Stomach (tissue), 9 donors: Measurements from ENCODE around the gene OPCML. TPM values are rescaled to one million over a fixed set of nuclear protein-coding genes. Genes with fewer than 3 reads are reported as not detected.

Source experiments
- DNase-seq, 2 donors: peaks; one replicate each; pipeline versions ENCODE4 v3.0.0 to v3.0.0-alpha.2; 2013 to 2019
- H3K27ac ChIP-seq, 5 donors: fragments of 200-600 bp in 4 of 5; sonication (generic) in 4 of 5; one replicate each; pipeline ENCODE4 v1.5.1; 2013 to 2019; ENCODE audit warnings: mild to moderate bottlenecking in 1 of 5, moderate library complexity in 1 of 5
- H3K27me3 ChIP-seq, 3 donors: fragments of 200-600 bp; sonication (generic); one replicate each; pipeline ENCODE4 v1.5.1; 2017 to 2019; ENCODE audit warnings: mixed run types in 1 of 3
- H3K36me3 ChIP-seq, 4 donors: fragments of 200-600 bp; sonication (generic); 1 replicate in 3 of 4; 2 replicates in 1 of 4; pipeline ENCODE4 v1.5.1; 2016 to 2019
- H3K4me1 ChIP-seq, 4 donors: fragments of 200-600 bp; sonication (generic); one replicate each; pipeline ENCODE4 v1.5.1; 2016 to 2019
- H3K4me3 ChIP-seq, 4 donors: fragments of 200-600 bp; sonication (generic) in 3 of 4; one replicate each; pipeline ENCODE4 v1.5.1; 2016 to 2019; ENCODE audit warnings: mild to moderate bottlenecking in 1 of 4
- H3K9me3 ChIP-seq, 4 donors: fragments of 200-600 bp; sonication (generic); one replicate each; pipeline ENCODE4 v1.5.1; 2016 to 2019
- EP300 ChIP-seq: sonication (generic); formaldehyde crosslinking; IDR thresholded peaks from one replicate; pipeline ENCODE4 v1.6.1; 2017; ENCODE audit warnings: antibody characterized with exemption
- POLR2A ChIP-seq, 4 donors: fragments of 450-650 bp; IDR thresholded peaks; one replicate each; pipeline ENCODE4 v1.6.1; 2016; ENCODE audit warnings: antibody characterized with exemption in 4 of 4, control low read depth in 2 of 4, mild to moderate bottlenecking in 1 of 4, moderate library complexity in 1 of 4
- POLR2AphosphoS5 ChIP-seq, 3 donors: sonication (generic); formaldehyde crosslinking; IDR thresholded peaks; one replicate each; pipeline ENCODE4 v1.6.1; 2016; ENCODE audit warnings: antibody characterized with exemption in 3 of 3
- WGBS, 5 donors: extraction: QIAGEN DNeasy Blood & Tissue Kit in 3 of 5; methylation state at CpG; one replicate each; pipeline versions ENCODE4 v1.1.5 to v1.1.7; 2013 to 2018; 5-methylcytosine and 5-hydroxymethylcytosine counted together
- intact Hi-C: fragments of 100-400 bp; cut with DNase I; formaldehyde crosslinking; loops from one replicate; pipeline ENCODE4 v1.15.1; 2023; ENCODE audit warnings: low total_unique reads
- polyA plus RNA-seq, 3 donors: library from polyadenylated mRNA; stranded (reverse); fragments of 200-250 nt; gene quantifications; one replicate each; pipeline ENCODE4 v1.2.3, GENCODE V29; 2013
- total RNA-seq, 5 donors: library from RNA; depleted of rRNA; stranded (reverse); fragments of >200 nt; gene quantifications; one replicate each; pipeline versions ENCODE4 v1.1.0 to v1.2.3, GENCODE V29; 2014 to 2016
- TF ChIP-seq, protein P1 (sequence below), 7 experiments: fragments of 450-650 bp in 4 of 7; fragments of 200-600 bp in 3 of 7; sonication (generic) in 3 of 7; IDR thresholded peaks; one replicate each; pipeline ENCODE4 v1.5.1; 2016 to 2019; ENCODE audit warnings: antibody characterized with exemption in 7 of 7, control low read depth in 2 of 7, mild to moderate bottlenecking in 1 of 7
- donor health status: healthy with polysubstance abuse.
- donor health status: Bipolar disorder and iron deficiency.
- donor health status: healthy.

Gene OPCML
- total and polyA plus RNA-seq, 8 donors = 0.03 to 0.92 (median 0.55) TPM; not detected in 3

GRCh38 chr11:132472411-132473172 lies 1059.7 kb downstream of the OPCML start:
- Histone ChIP-seq H3K4me3 (no peak overlapping the region), H3K27me3 (no peaks in the 10 kb centered on the region), H3K27ac (no peak overlapping the region), H3K4me1 (peaks cover 0 to 9% (median 0%) of the 10 kb centered on the region in 4 donors), H3K36me3 (no peaks in the 10 kb centered on the region), H3K9me3 (no peaks in the 10 kb centered on the region)
- TF ChIP-seq, protein P1, sequence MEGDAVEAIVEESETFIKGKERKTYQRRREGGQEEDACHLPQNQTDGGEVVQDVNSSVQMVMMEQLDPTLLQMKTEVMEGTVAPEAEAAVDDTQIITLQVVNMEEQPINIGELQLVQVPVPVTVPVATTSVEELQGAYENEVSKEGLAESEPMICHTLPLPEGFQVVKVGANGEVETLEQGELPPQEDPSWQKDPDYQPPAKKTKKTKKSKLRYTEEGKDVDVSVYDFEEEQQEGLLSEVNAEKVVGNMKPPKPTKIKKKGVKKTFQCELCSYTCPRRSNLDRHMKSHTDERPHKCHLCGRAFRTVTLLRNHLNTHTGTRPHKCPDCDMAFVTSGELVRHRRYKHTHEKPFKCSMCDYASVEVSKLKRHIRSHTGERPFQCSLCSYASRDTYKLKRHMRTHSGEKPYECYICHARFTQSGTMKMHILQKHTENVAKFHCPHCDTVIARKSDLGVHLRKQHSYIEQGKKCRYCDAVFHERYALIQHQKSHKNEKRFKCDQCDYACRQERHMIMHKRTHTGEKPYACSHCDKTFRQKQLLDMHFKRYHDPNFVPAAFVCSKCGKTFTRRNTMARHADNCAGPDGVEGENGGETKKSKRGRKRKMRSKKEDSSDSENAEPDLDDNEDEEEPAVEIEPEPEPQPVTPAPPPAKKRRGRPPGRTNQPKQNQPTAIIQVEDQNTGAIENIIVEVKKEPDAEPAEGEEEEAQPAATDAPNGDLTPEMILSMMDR (IDR thresholded peaks at IDR 0.05) = no peak
- TF ChIP-seq POLR2AphosphoS5 (IDR thresholded peaks at IDR 0.05) (no peak), EP300 (no peak), POLR2A (IDR thresholded peaks at IDR 0.05) (no peak)
- intact Hi-C loops = no loop called here
- 51 to 78% (median 71%) methylated on average over 6 of the region's 6 CpGs for WGBS, 5 donors
- peak in 1 of 2 donors; percentile 83 for DNase-seq

DNA sequence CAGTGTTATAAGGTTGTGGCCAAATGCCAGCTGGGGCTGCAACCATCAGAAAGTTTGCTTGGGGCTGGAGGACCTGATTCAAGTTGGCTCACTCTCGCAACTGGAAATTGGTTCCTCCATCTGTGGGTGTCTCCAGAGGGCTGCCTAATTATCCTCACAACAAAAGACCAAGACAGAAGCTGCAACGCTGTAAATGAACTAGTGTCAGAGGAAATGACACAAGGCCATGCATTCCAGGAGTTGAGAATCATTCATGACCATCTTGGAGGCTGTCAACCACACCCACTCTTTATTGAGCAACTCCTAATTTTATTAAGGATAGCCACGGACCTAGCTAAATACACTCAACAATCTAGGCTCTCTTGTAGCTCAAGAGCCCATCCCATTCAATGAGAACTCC lies 1060.8 kb downstream of the OPCML start:
- intact Hi-C loops = no loop called here
- TF ChIP-seq POLR2A (IDR thresholded peaks at IDR 0.05) = no peak
- TF ChIP-seq, protein P1 (IDR thresholded peaks at IDR 0.05) = no peak
- TF ChIP-seq POLR2AphosphoS5 (IDR thresholded peaks at IDR 0.05) = no peak
- TF ChIP-seq EP300 = no peak

DNA sequence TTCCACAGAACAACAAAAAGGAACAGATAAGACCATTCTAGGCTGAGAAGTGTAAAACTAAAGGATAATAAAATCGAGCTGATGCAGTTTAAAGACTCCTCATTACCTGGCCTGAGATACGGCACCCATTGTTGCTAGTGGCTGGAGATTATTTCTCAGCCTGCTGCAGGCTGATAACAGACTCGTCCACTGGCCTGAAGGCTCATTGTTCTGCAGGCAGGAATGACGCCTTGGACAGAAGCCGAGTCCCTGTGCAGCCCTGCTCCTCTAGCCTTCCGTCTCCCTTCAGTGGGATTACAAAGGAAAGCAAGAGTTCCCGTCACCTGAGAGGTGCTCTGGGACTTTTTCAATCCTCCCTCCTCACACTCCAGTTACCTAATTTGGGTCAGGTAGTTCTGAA lies 1065.3 kb downstream of the OPCML start:
- 22 to 52% (median 31%) methylated on average over 7 of the region's 7 CpGs for WGBS, 5 donors

More for the DNA sequence above, 1060.8 kb downstream of the OPCML start:
- no peak for DNase-seq
- Histone ChIP-seq H3K27ac (no peak overlapping the region), H3K4me1 (peaks cover 0 to 9% (median 0%) of the 10 kb centered on the region in 4 donors), H3K9me3 (no peaks in the 10 kb centered on the region), H3K36me3 (no peaks in the 10 kb centered on the region), H3K27me3 (no peaks in the 10 kb centered on the region), H3K4me3 (no peak overlapping the region)
- 60 to 76% (median 69%) methylated on average over 3 of the region's 3 CpGs for WGBS, 5 donors

GRCh38 chr11:132464939-132465338 lies 1067.4 kb downstream of the OPCML start:
- intact Hi-C loops = no loop called here

More for the DNA sequence above, 1065.3 kb downstream of the OPCML start:
- no peaks in the 10 kb centered on the region for H3K36me3 ChIP-seq
- TF ChIP-seq POLR2AphosphoS5 (IDR thresholded peaks at IDR 0.05) = no peak
- TF ChIP-seq, protein P1 (IDR thresholded peaks at IDR 0.05) = no peak
- no peak for TF ChIP-seq EP300
- no peak for TF ChIP-seq POLR2A (IDR thresholded peaks at IDR 0.05)
- no peaks in the 10 kb centered on the region for H3K4me1 ChIP-seq
- H3K4me3 ChIP-seq = no peak overlapping the region
- no peak for DNase-seq
- H3K27me3 ChIP-seq = no peaks in the 10 kb centered on the region
- H3K9me3 ChIP-seq = no peaks in the 10 kb centered on the region
- intact Hi-C loops = no loop called here
- H3K27ac ChIP-seq = no peak overlapping the region

More at GRCh38 chr11:132464939-132465338, 1067.4 kb downstream of the OPCML start:
- TF ChIP-seq EP300 (no peak), POLR2AphosphoS5 (IDR thresholded peaks at IDR 0.05) (no peak), POLR2A (IDR thresholded peaks at IDR 0.05) (no peak)
- TF ChIP-seq, protein P1 (IDR thresholded peaks at IDR 0.05) = no peak
- Histone ChIP-seq H3K27ac (no peak overlapping the region), H3K9me3 (no peaks in the 10 kb centered on the region), H3K4me3 (no peak overlapping the region), H3K4me1 (no peaks in the 10 kb centered on the region), H3K27me3 (no peaks in the 10 kb centered on the region), H3K36me3 (no peaks in the 10 kb centered on the region)
- 77 to 85% (median 78%) methylated on average over 3 of the region's 3 CpGs for WGBS, 5 donors
- no peak for DNase-seq
